ENCODE measurements around the gene GPR39.

GRCh38 chr2:132415915-132416722 is 486 bp upstream of the GPR39 start:
- TF ChIP-seq CTCF (IDR thresholded peaks at IDR 0.05) = no peak
- no peak for TF ChIP-seq POLR2A (IDR thresholded peaks at IDR 0.05)

Measured in vagina (tissue), 2 donors.